ENCODE data around the gene AK3.

- no peak for TF ChIP-seq CTCF (IDR thresholded peaks at IDR 0.05)
- TF ChIP-seq POLR2A (IDR thresholded peaks at IDR 0.05), result no peak
These were observed 63.6 kb downstream of the AK3 start for GRCh38 chr9:4677392-4677791.

Measured in stomach (tissue), 4 donors.